ENCODE measurements around the gene UBE2E2.

UBE2E2 gene

DNA sequence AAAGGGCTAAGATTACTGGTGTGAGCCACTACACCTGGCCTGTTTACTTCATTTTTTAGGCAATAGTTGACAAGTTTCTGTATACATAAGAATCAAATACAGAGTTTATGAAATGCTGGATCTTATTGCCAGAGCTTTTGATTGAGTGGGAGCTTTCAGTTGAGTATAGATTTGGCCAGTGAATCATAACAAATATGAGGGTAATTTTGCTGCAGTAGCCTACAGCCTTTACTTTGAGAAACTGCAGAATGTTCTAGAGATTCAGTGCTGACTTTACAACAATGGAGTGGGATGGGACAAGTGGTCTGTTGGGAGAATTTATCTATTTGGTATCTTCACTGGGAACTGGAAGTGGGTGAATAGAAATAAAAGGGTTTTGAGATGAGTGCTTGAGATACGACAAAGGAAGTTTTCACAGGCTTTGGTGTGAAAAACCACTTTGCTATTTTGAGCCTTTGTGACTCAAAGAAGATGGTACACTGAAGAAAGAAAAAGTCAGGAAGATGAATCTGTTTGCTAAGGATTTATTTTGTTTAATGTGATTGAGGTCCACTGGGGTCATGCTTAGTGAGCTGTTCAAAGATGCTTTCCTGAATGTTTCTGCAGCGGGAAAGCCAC, 227.8 kb downstream of the UBE2E2 start:
- no peaks in the 10 kb centered on the region for H4K20me1 ChIP-seq (ENCODE audit: control insufficient read depth, insufficient read depth, low read depth, low read length)
- no peaks in the 10 kb centered on the region for H3K9me2 ChIP-seq (replicated peaks; ENCODE audit: control insufficient read depth, low read length)
- no peak overlapping the region for H3K27ac ChIP-seq (ENCODE audit: low read depth, low read length)
- no peaks in the 10 kb centered on the region for H3K36me3 ChIP-seq (ENCODE audit: control insufficient read depth, low read length)
- no peaks in the 10 kb centered on the region for H3K9me3 ChIP-seq (ENCODE audit: control insufficient read depth, insufficient read depth, low read length)
- peaks cover 19% of the 10 kb centered on the region for H3K4me1 ChIP-seq (ENCODE audit: control insufficient read depth, low read length)
- TF ChIP-seq EZH2phosphoT487 (IDR thresholded peaks at IDR 0.05; ENCODE audit: borderline replicate concordance, low read length) = no peak
- TF ChIP-seq, protein P1, sequence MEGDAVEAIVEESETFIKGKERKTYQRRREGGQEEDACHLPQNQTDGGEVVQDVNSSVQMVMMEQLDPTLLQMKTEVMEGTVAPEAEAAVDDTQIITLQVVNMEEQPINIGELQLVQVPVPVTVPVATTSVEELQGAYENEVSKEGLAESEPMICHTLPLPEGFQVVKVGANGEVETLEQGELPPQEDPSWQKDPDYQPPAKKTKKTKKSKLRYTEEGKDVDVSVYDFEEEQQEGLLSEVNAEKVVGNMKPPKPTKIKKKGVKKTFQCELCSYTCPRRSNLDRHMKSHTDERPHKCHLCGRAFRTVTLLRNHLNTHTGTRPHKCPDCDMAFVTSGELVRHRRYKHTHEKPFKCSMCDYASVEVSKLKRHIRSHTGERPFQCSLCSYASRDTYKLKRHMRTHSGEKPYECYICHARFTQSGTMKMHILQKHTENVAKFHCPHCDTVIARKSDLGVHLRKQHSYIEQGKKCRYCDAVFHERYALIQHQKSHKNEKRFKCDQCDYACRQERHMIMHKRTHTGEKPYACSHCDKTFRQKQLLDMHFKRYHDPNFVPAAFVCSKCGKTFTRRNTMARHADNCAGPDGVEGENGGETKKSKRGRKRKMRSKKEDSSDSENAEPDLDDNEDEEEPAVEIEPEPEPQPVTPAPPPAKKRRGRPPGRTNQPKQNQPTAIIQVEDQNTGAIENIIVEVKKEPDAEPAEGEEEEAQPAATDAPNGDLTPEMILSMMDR (IDR thresholded peaks at IDR 0.05; ENCODE audit: low read depth, low read length, poor library complexity, severe bottlenecking) = no peak
- H3K79me2 ChIP-seq (ENCODE audit: control insufficient read depth, low read length) = no peaks in the 10 kb centered on the region
- H3K27me3 ChIP-seq (ENCODE audit: control insufficient read depth, low read length) = no peaks in the 10 kb centered on the region
- H3F3A ChIP-seq (ENCODE audit: control insufficient read depth, insufficient read depth) = no peaks in the 10 kb centered on the region
- H3K4me2 ChIP-seq (ENCODE audit: low read length) = no peak overlapping the region
- no peak overlapping the region for H3K4me3 ChIP-seq (ENCODE audit: low read length)

DNA sequence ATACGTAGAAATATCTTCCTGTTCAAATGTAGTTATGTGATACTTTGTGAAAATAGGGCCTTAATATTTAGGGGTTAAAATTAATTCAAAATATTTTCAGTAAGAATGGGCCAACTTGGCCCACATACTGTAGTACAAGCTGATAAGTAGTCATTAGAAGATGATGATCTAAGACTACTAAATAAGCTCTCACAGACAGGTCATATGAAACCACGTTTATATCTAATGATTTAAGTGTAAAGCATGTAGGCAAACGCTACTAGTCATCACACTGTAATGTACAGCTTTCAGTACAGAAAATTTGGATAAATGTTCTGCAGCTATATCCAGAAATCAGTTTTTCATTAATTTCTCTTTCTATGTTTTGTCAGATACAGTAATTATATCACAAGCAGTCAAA, 228.6 kb downstream of the UBE2E2 start:
- Histone ChIP-seq H3K27me3 (ENCODE audit: control insufficient read depth, low read length) (no peaks in the 10 kb centered on the region), H3K4me3 (ENCODE audit: low read length) (no peak overlapping the region), H3F3A (ENCODE audit: control insufficient read depth, insufficient read depth) (no peaks in the 10 kb centered on the region), H3K79me2 (ENCODE audit: control insufficient read depth, low read length) (no peaks in the 10 kb centered on the region), H3K9me3 (ENCODE audit: control insufficient read depth, insufficient read depth, low read length) (no peaks in the 10 kb centered on the region), H3K9me2 (replicated peaks; ENCODE audit: control insufficient read depth, low read length) (no peaks in the 10 kb centered on the region), H3K36me3 (ENCODE audit: control insufficient read depth, low read length) (no peaks in the 10 kb centered on the region), H3K27ac (ENCODE audit: low read depth, low read length) (no peak overlapping the region), H3K4me1 (ENCODE audit: control insufficient read depth, low read length) (peaks cover 19% of the 10 kb centered on the region), H4K20me1 (ENCODE audit: control insufficient read depth, insufficient read depth, low read depth, low read length) (no peaks in the 10 kb centered on the region), H3K4me2 (ENCODE audit: low read length) (no peak overlapping the region)
- TF ChIP-seq, protein P1 (IDR thresholded peaks at IDR 0.05; ENCODE audit: low read depth, low read length, poor library complexity, severe bottlenecking) = no peak
- no peak for TF ChIP-seq EZH2phosphoT487 (IDR thresholded peaks at IDR 0.05; ENCODE audit: borderline replicate concordance, low read length)

DNA sequence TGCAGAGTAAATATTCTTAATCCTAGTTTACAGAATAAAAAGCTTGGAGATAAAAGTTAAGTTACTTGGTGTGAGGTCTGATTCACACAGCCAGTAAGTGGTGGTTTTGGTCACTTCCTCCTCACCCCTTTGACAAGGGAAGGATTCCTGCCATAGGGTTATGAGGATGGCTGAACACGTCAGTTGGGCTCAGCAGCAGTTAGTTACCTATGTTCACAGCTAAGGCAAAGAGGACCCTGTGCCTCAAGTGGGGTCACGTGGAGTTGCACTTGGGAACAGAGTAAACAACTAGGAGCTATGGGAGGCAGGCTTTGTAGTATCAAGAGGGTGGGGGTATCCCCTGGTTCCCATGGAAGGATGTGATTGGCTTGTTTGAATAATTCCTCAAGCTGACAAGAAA, 232.2 kb downstream of the UBE2E2 start:
- no peaks in the 10 kb centered on the region for H4K20me1 ChIP-seq (ENCODE audit: control insufficient read depth, insufficient read depth, low read depth, low read length)
- H3K4me3 ChIP-seq (ENCODE audit: low read length) = no peak overlapping the region
- H3F3A ChIP-seq (ENCODE audit: control insufficient read depth, insufficient read depth) = no peaks in the 10 kb centered on the region
- H3K4me1 ChIP-seq (ENCODE audit: control insufficient read depth, low read length) = peaks cover 24% of the 10 kb centered on the region
- TF ChIP-seq, protein P1 (IDR thresholded peaks at IDR 0.05; ENCODE audit: low read depth, low read length, poor library complexity, severe bottlenecking) = no peak
- no peak for TF ChIP-seq EZH2phosphoT487 (IDR thresholded peaks at IDR 0.05; ENCODE audit: borderline replicate concordance, low read length)
- H3K9me2 ChIP-seq (replicated peaks; ENCODE audit: control insufficient read depth, low read length) = no peaks in the 10 kb centered on the region
- H3K4me2 ChIP-seq (ENCODE audit: low read length) = no peak overlapping the region
- no peak overlapping the region for H3K27ac ChIP-seq (ENCODE audit: low read depth, low read length)
- no peaks in the 10 kb centered on the region for H3K79me2 ChIP-seq (ENCODE audit: control insufficient read depth, low read length)
- H3K36me3 ChIP-seq (ENCODE audit: control insufficient read depth, low read length) = no peaks in the 10 kb centered on the region
- no peaks in the 10 kb centered on the region for H3K9me3 ChIP-seq (ENCODE audit: control insufficient read depth, insufficient read depth, low read length)
- no peaks in the 10 kb centered on the region for H3K27me3 ChIP-seq (ENCODE audit: control insufficient read depth, low read length)
